HepG2 (cell line): ENCODE data around the gene SGCG. TPM values are rescaled to one million over a fixed set of nuclear protein-coding genes. Genes with fewer than 3 reads are reported as not detected.
"Not testable (repeated sequence)": the region's sequence is repeated elsewhere in the genome, so short reads cannot be mapped to it uniquely, and the experiment has no call there.

Source experiments
- ATAC-seq: fragments of 200-7000 bp; cut with Tn5 transposase; 3 replicates; pipeline ENCODE4 v1.9.1; 2020; ENCODE audit warnings: mild to moderate bottlenecking, moderate library complexity
- BruUV-seq: library from RNA; stranded (reverse); fragments of 400-500 nt; replicated peaks from 2 replicates; lab custom pipeline; 2021; lab: Mats Ljungman, UMichigan
- CTCF ChIA-PET: fragments of 300-600 bp; formaldehyde crosslinking; extraction: SDS; loops from one replicate; lab custom pipeline; 2021; ENCODE audit warnings: low total read pairs, inconsistent platforms, low intra/inter-chr PET ratio; lab: Yijun Ruan, JAX
- POLR2A ChIA-PET: fragments of 350-600 bp; sonication (Branson Sonifier 250); formaldehyde crosslinking; loops from one replicate; lab custom pipeline; 2020; ENCODE audit warnings: antibody characterized with exemption, inconsistent platforms; lab: Yijun Ruan, JAX
- DNase-seq: peaks from one replicate; pipeline ENCODE4 v3.0.0-alpha.2; 2015; ENCODE audit warnings: low spot score
- FAIRE-seq: peaks from 3 replicates; lab custom pipeline; 2011; peaks lifted over from hg19 to GRCh38; lab: Jason Lieb, UNC
- H2AFZ ChIP-seq: one replicate; pipeline ENCODE4 v1.6.1; 2011; ENCODE audit warnings: low read length, inconsistent platforms
- H3K27ac ChIP-seq: fragments of 300-600 bp; 3 replicates; pipeline ENCODE4 v1.8.0; 2011; ENCODE audit warnings: mixed run types, mild to moderate bottlenecking, mixed read lengths, low read length, inconsistent platforms; ENCODE audit not compliant: insufficient read depth; ENCODE audit errors: extremely low read length
- H3K27me3 ChIP-seq, 2 experiments: fragments of 200-600 bp in 1 of 2; 2 replicates in 1 of 2; 3 replicates in 1 of 2; pipeline versions ENCODE4 v1.6.0 to v1.8.0; 2011; ENCODE audit warnings: low read length in 2 of 2, mild to moderate bottlenecking in 2 of 2, moderate library complexity in 2 of 2, inconsistent platforms in 1 of 2; ENCODE audit not compliant: insufficient read depth in 2 of 2, control insufficient read depth in 1 of 2
- H3K36me3 ChIP-seq, 2 experiments: fragments of 200-600 bp in 1 of 2; replicated peaks in 1 of 2; 2 replicates in 1 of 2; 3 replicates in 1 of 2; pipeline versions ENCODE4 v1.5.1 to v1.8.0; 2011; ENCODE audit warnings: low read length in 2 of 2, inconsistent platforms in 1 of 2; ENCODE audit not compliant: insufficient read depth in 2 of 2, control insufficient read depth in 1 of 2
- H3K4me1 ChIP-seq: 2 replicates; pipeline ENCODE4 v1.5.1; 2012; ENCODE audit warnings: low read length, inconsistent platforms; ENCODE audit not compliant: insufficient read depth
- H3K4me2 ChIP-seq: 2 replicates; pipeline ENCODE4 v1.6.0; 2011; ENCODE audit warnings: low read depth, low read length, inconsistent platforms
- H3K4me3 ChIP-seq, 3 experiments: fragments of 200-600 bp in 1 of 3; sonication (generic), shearing (Covaris generic) in 1 of 3; replicated peaks in 1 of 3; 2 replicates each; pipeline ENCODE4 v1.5.1; 2011 to 2016; ENCODE audit warnings: low read length in 3 of 3, inconsistent platforms in 2 of 3, low read depth in 2 of 3, mild to moderate bottlenecking in 2 of 3, control low read depth in 1 of 3, mixed read lengths in 1 of 3; ENCODE audit not compliant: insufficient read depth in 1 of 3
- H3K79me2 ChIP-seq: one replicate; pipeline ENCODE4 v1.6.1; 2011; ENCODE audit warnings: low read length, inconsistent platforms; ENCODE audit not compliant: insufficient read depth
- H3K9ac ChIP-seq: 2 replicates; pipeline ENCODE4 v1.6.0; 2011; ENCODE audit warnings: mild to moderate bottlenecking, low read depth, low read length, inconsistent platforms; ENCODE audit not compliant: insufficient read depth
- H3K9me3 ChIP-seq: 2 replicates; pipeline ENCODE4 v1.5.1; 2012; ENCODE audit warnings: mild to moderate bottlenecking, low read length
- H4K20me1 ChIP-seq: 2 replicates; pipeline ENCODE4 v1.6.0; 2011; ENCODE audit warnings: inconsistent platforms, mild to moderate bottlenecking, low read length, moderate library complexity; ENCODE audit not compliant: insufficient read depth
- KAT7 ChIP-seq: IDR thresholded peaks from 2 replicates; pipeline ENCODE4 v1.6.1; 2018; ENCODE audit warnings: borderline replicate concordance, missing compliant biosample characterization
- KMT2B ChIP-seq: IDR thresholded peaks from 2 replicates; pipeline ENCODE4 v1.6.1; 2016; ENCODE audit warnings: missing genetic modification reagents, missing compliant biosample characterization
- MZF1 ChIP-seq: sonication (generic); formaldehyde crosslinking; IDR thresholded peaks from 2 replicates; pipeline ENCODE4 v1.8.1; 2023; ENCODE audit warnings: mild to moderate bottlenecking, missing genetic modification reagents, borderline replicate concordance
- NBN ChIP-seq: fragments of 450-650 bp; conservative IDR thresholded peaks from 2 replicates; pipeline ENCODE4 v1.6.1; 2017
- NR2F2 ChIP-seq: IDR thresholded peaks from 2 replicates; pipeline ENCODE4 v1.6.1; 2012; ENCODE audit warnings: low read depth, inconsistent platforms, borderline replicate concordance
- NRL ChIP-seq: sonication (generic); formaldehyde crosslinking; IDR thresholded peaks from 2 replicates; pipeline ENCODE4 v1.5.0; 2020; ENCODE audit warnings: missing genetic modification reagents, mild to moderate bottlenecking, moderate library complexity, borderline replicate concordance
- SRSF9 ChIP-seq: fragments of 200-400 bp; formaldehyde crosslinking; IDR thresholded peaks from 2 replicates; pipeline ENCODE4 v1.6.1; 2018; ENCODE audit warnings: borderline replicate concordance, mild to moderate bottlenecking, low read depth, low read length; ENCODE audit not compliant: insufficient read depth, poor library complexity, severe bottlenecking
- ZFP41 ChIP-seq: sonication (generic); formaldehyde crosslinking; IDR thresholded peaks from 2 replicates; pipeline ENCODE4 v1.4.0; 2020; ENCODE audit warnings: mild to moderate bottlenecking, missing genetic modification reagents, borderline replicate concordance
- ZNF232 ChIP-seq: sonication (generic); formaldehyde crosslinking; IDR thresholded peaks from 2 replicates; pipeline ENCODE4 v1.4.0; 2020; ENCODE audit warnings: missing genetic modification reagents, borderline replicate concordance
- ZNF326 ChIP-seq: sonication (generic); formaldehyde crosslinking; IDR thresholded peaks from 2 replicates; pipeline ENCODE4 v1.4.0; 2020; ENCODE audit warnings: missing genetic modification reagents, borderline replicate concordance
- ZNF501 ChIP-seq: sonication (generic); formaldehyde crosslinking; IDR thresholded peaks from 2 replicates; pipeline ENCODE4 v1.5.1; 2020; ENCODE audit warnings: mild to moderate bottlenecking, moderate library complexity, missing genetic modification reagents
- ZNF546 ChIP-seq: sonication (generic); formaldehyde crosslinking; conservative IDR thresholded peaks from 2 replicates; pipeline ENCODE4 v1.8.1; 2023; ENCODE audit warnings: mild to moderate bottlenecking, missing genetic modification reagents
- ZNF670 ChIP-seq: sonication (generic); formaldehyde crosslinking; IDR thresholded peaks from 2 replicates; pipeline ENCODE4 v1.8.0; 2022; ENCODE audit warnings: mild to moderate bottlenecking, missing genetic modification reagents, borderline replicate concordance
- ZSCAN12 ChIP-seq: sonication (generic); formaldehyde crosslinking; IDR thresholded peaks from 2 replicates; pipeline ENCODE4 v1.9.0; 2021; ENCODE audit warnings: mild to moderate bottlenecking, missing genetic modification reagents
- whole genome bisulfite sequencing: methylation state at CpG from one replicate; pipeline ENCODE4 v1.1.6; 2017; ENCODE audit warnings: low lambda C conversion rate; 5-methylcytosine and 5-hydroxymethylcytosine counted together
- in situ Hi-C: cut with HindIII; loops from 2 replicates; pipeline ENCODE4 v1.10.0; 2017; ENCODE audit warnings: low pct_unique_long_range_greater_than_20kb; ENCODE audit not compliant: extremely low pct_ligation_motif_present
- intact Hi-C: fragments of 100-400 bp; cut with micrococcal nuclease; formaldehyde crosslinking; loops from one replicate; pipeline ENCODE4 v1.10.0; 2022; ENCODE audit not compliant: unreplicated experiment
- polyA plus RNA-seq, 8 experiments: library from polyadenylated mRNA; depleted of rRNA in 3 of 8; stranded (reverse) in 7 of 8; unstranded in 1 of 8; fragments of >200 nt; fragmentation: Illumina TruSeq in 4 of 8; extraction: Trizol in 4 of 8; gene quantifications; 2 replicates each; pipeline versions ENCODE4 v1.2.1 to v1.2.3, GENCODE V29; 2011 to 2016; ENCODE audit warnings: low read depth in 4 of 8, missing spikeins in 1 of 8, mixed read lengths in 1 of 8; ENCODE audit not compliant: insufficient read depth in 1 of 8
- total RNA-seq, 5 experiments: library from RNA; depleted of rRNA; stranded (reverse); fragments of >200 nt; fragmentation: Illumina TruSeq; extraction: Trizol; gene quantifications; 2 replicates each; pipeline ENCODE4 v1.2.3, GENCODE V29; 2016; ENCODE audit warnings: low read depth in 1 of 5
- TF ChIP-seq, protein P1 (sequence below): sonication (generic); formaldehyde crosslinking; IDR thresholded peaks from 2 replicates; pipeline ENCODE4 v1.4.0; 2020; ENCODE audit warnings: missing genetic modification reagents, mild to moderate bottlenecking, borderline replicate concordance

The SGCG gene
- total and polyA plus RNA-seq, 2 of the 13 experiments (the other 11 are each of a cell fraction or from before 2014, with no cell fraction given): not detected

DNA sequence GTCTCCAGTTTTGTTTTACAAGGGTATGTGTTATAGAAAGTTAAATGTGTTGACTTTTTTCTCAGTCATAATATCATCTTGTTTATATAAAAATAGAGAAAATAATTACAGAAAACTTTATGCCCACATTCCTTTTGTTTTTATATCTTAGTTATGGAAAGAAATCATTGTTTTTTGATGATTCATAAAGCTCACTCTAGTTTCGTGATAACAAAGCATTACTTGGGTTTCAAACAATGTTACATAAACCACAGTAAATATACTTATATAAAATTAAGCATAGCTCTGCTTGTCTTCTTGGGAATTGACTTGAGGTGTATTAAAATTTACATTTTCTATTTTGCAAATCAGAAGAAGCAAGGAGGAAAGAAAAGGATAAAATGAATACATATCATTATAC is 111.8 kb downstream of the SGCG start:
- H3K4me1 ChIP-seq: no peaks in the 10 kb centered on the region
- no peak for TF ChIP-seq NBN
- TF ChIP-seq NRL (CRISPR knock-in tag): no peak
- TF ChIP-seq ZNF501 (CRISPR knock-in tag): no peak
- TF ChIP-seq ZNF232 (CRISPR knock-in tag): no peak
- no peak for TF ChIP-seq NR2F2
- no peak for TF ChIP-seq MZF1 (CRISPR knock-in tag)
- TF ChIP-seq SRSF9: no peak
- TF ChIP-seq KAT7 (CRISPR knock-in tag): no peak
- no peak for TF ChIP-seq ZFP41 (CRISPR knock-in tag)
- no peak for TF ChIP-seq ZSCAN12 (CRISPR knock-in tag)
- TF ChIP-seq ZNF326: no peak
- TF ChIP-seq, protein P1, sequence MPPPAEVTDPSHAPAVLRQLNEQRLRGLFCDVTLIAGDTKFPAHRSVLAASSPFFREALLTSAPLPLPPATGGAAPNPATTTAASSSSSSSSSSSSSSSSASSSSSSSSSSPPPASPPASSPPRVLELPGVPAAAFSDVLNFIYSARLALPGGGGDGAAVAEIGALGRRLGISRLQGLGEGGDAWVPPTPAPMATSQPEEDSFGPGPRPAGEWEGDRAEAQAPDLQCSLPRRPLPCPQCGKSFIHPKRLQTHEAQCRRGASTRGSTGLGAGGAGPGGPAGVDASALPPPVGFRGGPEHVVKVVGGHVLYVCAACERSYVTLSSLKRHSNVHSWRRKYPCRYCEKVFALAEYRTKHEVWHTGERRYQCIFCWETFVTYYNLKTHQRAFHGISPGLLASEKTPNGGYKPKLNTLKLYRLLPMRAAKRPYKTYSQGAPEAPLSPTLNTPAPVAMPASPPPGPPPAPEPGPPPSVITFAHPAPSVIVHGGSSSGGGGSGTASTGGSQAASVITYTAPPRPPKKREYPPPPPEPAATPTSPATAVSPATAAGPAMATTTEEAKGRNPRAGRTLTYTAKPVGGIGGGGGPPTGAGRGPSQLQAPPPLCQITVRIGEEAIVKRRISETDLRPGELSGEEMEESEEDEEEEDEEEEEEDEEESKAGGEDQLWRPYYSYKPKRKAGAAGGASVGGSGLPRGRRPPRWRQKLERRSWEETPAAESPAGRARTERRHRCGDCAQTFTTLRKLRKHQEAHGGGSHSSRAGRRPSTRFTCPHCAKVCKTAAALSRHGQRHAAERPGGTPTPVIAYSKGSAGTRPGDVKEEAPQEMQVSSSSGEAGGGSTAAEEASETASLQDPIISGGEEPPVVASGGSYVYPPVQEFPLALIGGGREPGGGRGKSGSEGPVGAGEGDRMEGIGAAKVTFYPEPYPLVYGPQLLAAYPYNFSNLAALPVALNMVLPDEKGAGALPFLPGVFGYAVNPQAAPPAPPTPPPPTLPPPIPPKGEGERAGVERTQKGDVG (CRISPR knock-in tag): no peak
- TF ChIP-seq ZNF546: no peak
- TF ChIP-seq KMT2B (CRISPR knock-in tag): no peak
- TF ChIP-seq ZNF670 (CRISPR knock-in tag): no peak
- H3K9me3 ChIP-seq: no peaks in the 10 kb centered on the region
- CTCF ChIA-PET: no interaction called here
- no peaks in the 10 kb centered on the region for H3K79me2 ChIP-seq
- H3K27me3 ChIP-seq: no peaks in the 10 kb centered on the region; a peak in 1 of 5 replicates
- no peaks in the 10 kb centered on the region for H4K20me1 ChIP-seq
- FAIRE-seq (no peak), DNase-seq (no peak), ATAC-seq (no peak)
- intact Hi-C loops (no loop called here), in situ Hi-C loops (no loop called here)
- no peak overlapping the region for H2AFZ ChIP-seq
- H3K36me3 ChIP-seq: no peaks in the 10 kb centered on the region
- BruUV-seq: no TSS peak
- POLR2A ChIA-PET: no interaction called here
- no peak overlapping the region for H3K4me2 ChIP-seq
- no peak overlapping the region for H3K27ac ChIP-seq
- 18% methylated on average over 1 of the region's 1 CpG for WGBS
- H3K4me3 ChIP-seq: no peak overlapping the region
- H3K9ac ChIP-seq: no peak overlapping the region

DNA sequence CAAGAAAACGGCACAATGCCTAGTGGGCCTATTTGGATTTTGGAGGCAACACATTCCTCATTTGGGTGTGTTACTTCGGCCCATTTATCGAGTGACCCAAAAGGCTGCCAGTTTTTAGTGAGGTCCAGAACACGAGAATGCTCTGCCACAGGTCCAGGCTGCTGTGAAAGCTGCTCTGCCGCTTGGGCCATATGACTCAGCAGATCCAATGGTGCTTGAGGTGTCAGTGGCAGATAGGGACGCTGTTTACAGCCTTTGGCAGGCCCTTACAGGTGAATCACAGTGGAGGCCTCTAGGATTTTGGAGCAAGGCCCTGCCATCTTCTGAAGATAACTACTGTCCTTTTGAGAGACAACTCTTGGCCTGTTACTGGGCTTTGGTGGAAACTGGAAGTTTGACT is 134.1 kb downstream of the SGCG start:
- H3K4me1 ChIP-seq, H3K27me3 ChIP-seq, DNase-seq, H4K20me1 ChIP-seq, H3K79me2 ChIP-seq, FAIRE-seq, H3K9me3 ChIP-seq, BruUV-seq, H3K9ac ChIP-seq, POLR2A ChIA-PET, H3K4me3 ChIP-seq, CTCF ChIA-PET, H2AFZ ChIP-seq, H3K36me3 ChIP-seq, H3K4me2 ChIP-seq, H3K27ac ChIP-seq, ATAC-seq: not testable (repeated sequence)
- WGBS: 0% methylated on average over 1 of the region's 6 CpGs
- intact Hi-C loops: loop anchor here (5.0 kb wide), 1 partner anchor 513 kb away; no protein-coding TSS in a partner anchor
- in situ Hi-C loops: loop anchor here (25.0 kb wide), 1 partner anchor 503 kb away; no protein-coding TSS in a partner anchor
